ENCODE measurements around the gene GALNT2. TPM values are rescaled to one million over a fixed set of nuclear protein-coding genes. Genes with fewer than 3 reads are reported as not detected.

GALNT2 gene
- total and polyA plus RNA-seq, 2 of the 13 experiments (the other 11 are each of a cell fraction or from before 2014, with no cell fraction given), result 39.3 to 39.6 TPM

GRCh38 chr1:230163719-230164118 lies 96.7 kb downstream of the GALNT2 start (continued):
- TF ChIP-seq ZNF234 (CRISPR knock-in tag; conservative IDR thresholded peaks at IDR 0.05) (no peak), CCDC6 (CRISPR knock-in tag; IDR thresholded peaks at IDR 0.05) (no peak), HCFC1 (IDR thresholded peaks at IDR 0.05; ENCODE audit: low read depth, low read length) (no peak)

DNA sequence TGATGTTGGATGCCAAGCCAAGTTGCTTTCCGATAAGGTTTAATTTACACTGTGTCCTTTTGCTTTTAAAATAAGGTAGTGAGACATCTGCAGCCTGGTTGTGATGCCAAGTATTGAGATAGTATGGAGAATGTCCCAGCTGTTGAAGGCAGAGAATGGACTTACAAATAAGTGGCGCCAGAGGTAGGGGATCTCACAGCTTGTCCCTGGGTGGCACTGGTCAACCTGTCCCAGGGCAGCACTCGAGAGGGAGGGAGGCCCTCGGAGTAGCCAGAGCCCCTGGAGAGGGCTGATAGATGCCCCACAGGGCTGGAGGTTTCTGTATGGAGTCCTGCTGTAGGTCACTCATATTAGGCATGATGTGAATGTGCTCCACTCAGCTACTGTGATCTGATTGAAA lies 98.5 kb downstream of the GALNT2 start:
- POLR2A ChIA-PET, result no interaction called here
- DNase-seq (ENCODE audit: low spot score), result no peak
- Histone ChIP-seq H3K4me2 (ENCODE audit: low read depth, low read length) (no peak overlapping the region), H3K9ac (ENCODE audit: insufficient read depth, low read depth, low read length) (no peak overlapping the region), H3K27me3 (ENCODE audit: control insufficient read depth in 1 of 2, insufficient read depth in 2 of 2, low read length in 2 of 2) (no peaks in the 10 kb centered on the region), H4K20me1 (ENCODE audit: insufficient read depth, low read length) (no peaks in the 10 kb centered on the region), H2AFZ (ENCODE audit: low read length) (no peak overlapping the region), H3K4me1 (ENCODE audit: insufficient read depth, low read length) (peaks cover 35% of the 10 kb centered on the region), H3K4me3 (replicated peaks in 1 of 3; ENCODE audit: insufficient read depth in 1 of 3, low read depth in 2 of 3, low read length in 3 of 3) (no peak overlapping the region), H3K36me3 (replicated peaks in 1 of 2; ENCODE audit: control insufficient read depth in 1 of 2, insufficient read depth in 2 of 2, low read length in 2 of 2) (no peaks in the 10 kb centered on the region), H3K27ac (ENCODE audit: extremely low read length, insufficient read depth, low read length) (no peak overlapping the region), H3K79me2 (ENCODE audit: insufficient read depth, low read length) (peaks cover 37% of the 10 kb centered on the region), H3K9me3 (ENCODE audit: low read length) (peaks cover 9% of the 10 kb centered on the region)
- in situ Hi-C loops (cut with HindIII; ENCODE audit: extremely low pct_ligation_motif_present, low pct_unique_long_range_greater_than_20kb), result no loop called here
- no peak for FAIRE-seq
- intact Hi-C loops (cut with micrococcal nuclease; ENCODE audit: unreplicated experiment), result no loop called here
- CTCF ChIA-PET (ENCODE audit: low intra/inter-chr PET ratio, low total read pairs), result no interaction called here
- no TSS peak for BruUV-seq (replicated peaks)
- 100% methylated on average over 4 of the region's 4 CpGs for WGBS (ENCODE audit: low lambda C conversion rate)
- no peak for ATAC-seq
- TF ChIP-seq ZNF468 (CRISPR knock-in tag; IDR thresholded peaks at IDR 0.05) (no peak), BCLAF1 (IDR thresholded peaks at IDR 0.05) (no peak), ZNF503 (CRISPR knock-in tag; IDR thresholded peaks at IDR 0.05) (no peak), TFE3 (CRISPR knock-in tag; IDR thresholded peaks at IDR 0.05) (no peak), ATF6 (CRISPR knock-in tag; conservative IDR thresholded peaks at IDR 0.05) (no peak), MYC (CRISPR knock-in tag; IDR thresholded peaks at IDR 0.05; ENCODE audit: borderline replicate concordance) (no peak)
- TF ChIP-seq, protein P1, sequence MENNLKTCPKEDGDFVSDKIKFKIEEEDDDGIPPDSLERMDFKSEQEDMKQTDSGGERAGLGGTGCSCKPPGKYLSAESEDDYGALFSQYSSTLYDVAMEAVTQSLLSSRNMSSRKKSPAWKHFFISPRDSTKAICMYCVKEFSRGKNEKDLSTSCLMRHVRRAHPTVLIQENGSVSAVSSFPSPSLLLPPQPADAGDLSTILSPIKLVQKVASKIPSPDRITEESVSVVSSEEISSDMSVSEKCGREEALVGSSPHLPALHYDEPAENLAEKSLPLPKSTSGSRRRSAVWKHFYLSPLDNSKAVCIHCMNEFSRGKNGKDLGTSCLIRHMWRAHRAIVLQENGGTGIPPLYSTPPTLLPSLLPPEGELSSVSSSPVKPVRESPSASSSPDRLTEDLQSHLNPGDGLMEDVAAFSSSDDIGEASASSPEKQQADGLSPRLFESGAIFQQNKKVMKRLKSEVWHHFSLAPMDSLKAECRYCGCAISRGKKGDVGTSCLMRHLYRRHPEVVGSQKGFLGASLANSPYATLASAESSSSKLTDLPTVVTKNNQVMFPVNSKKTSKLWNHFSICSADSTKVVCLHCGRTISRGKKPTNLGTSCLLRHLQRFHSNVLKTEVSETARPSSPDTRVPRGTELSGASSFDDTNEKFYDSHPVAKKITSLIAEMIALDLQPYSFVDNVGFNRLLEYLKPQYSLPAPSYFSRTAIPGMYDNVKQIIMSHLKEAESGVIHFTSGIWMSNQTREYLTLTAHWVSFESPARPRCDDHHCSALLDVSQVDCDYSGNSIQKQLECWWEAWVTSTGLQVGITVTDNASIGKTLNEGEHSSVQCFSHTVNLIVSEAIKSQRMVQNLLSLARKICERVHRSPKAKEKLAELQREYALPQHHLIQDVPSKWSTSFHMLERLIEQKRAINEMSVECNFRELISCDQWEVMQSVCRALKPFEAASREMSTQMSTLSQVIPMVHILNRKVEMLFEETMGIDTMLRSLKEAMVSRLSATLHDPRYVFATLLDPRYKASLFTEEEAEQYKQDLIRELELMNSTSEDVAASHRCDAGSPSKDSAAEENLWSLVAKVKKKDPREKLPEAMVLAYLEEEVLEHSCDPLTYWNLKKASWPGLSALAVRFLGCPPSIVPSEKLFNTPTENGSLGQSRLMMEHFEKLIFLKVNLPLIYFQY (CRISPR knock-in tag; IDR thresholded peaks at IDR 0.05; ENCODE audit: borderline replicate concordance), result no peak

All from HepG2 (cell line).